SH-SY5Y (cell line): Measurements from ENCODE around the gene N4BP2.

ENCODE experiments used
- GATA2 ChIP-seq: IDR thresholded peaks from 2 replicates; pipeline ENCODE4 v1.6.1; 2011; ENCODE audit warnings: mild to moderate bottlenecking, low read depth, low read length
- GATA3 ChIP-seq: IDR thresholded peaks from 2 replicates; pipeline ENCODE4 v1.6.1; 2011; ENCODE audit warnings: low read depth, mild to moderate bottlenecking, low read length, moderate library complexity

DNA sequence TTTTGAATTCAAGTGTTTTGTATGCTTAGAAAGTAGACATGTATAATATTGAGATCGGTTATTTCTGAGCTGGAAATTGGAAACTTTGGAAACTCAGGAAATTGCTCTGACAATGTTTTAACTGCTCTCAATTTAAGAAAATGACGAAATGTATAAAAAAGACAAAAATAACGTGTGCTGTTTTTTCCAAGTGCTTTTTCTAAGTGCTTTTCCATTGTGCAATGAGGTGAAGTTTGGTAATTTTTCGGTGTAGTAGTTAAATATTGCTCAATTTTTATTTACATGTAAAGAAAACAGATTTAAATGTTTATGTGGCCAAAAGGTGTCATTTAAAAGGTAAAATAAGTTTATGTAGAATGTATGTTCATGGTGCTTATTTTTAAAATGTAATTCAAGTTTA, 100.8 kb downstream of the N4BP2 start:
- TF ChIP-seq GATA2 (no peak), GATA3 (no peak)
